Right ventricle myocardium inferior (tissue), 1 donor: Measurements from ENCODE around the gene POU1F1. TPM values are rescaled to one million over a fixed set of nuclear protein-coding genes. Genes with fewer than 3 reads are reported as not detected.
"Not testable (repeated sequence)": the region's sequence is repeated elsewhere in the genome, so short reads cannot be mapped to it uniquely, and the experiment has no call there.

Experiments used
- ATAC-seq: fragments of 200-7000 bp; cut with Tn5 transposase; one replicate; pipeline ENCODE4 v1.9.1; 2020; ENCODE audit warnings: mild to moderate bottlenecking, moderate library complexity
- DNase-seq: peaks from one replicate; pipeline ENCODE4 v3.0.0; 2021; ENCODE audit errors: missing footprints
- intact Hi-C: fragments of 100-400 bp; cut with DNase I; formaldehyde crosslinking; loops from one replicate; pipeline ENCODE4 v1.11.0; 2022
- total RNA-seq: library from RNA; stranded (reverse); fragmentation: NEBNext Ultra II Directional; extraction: Animal tissue kit (Norgen Biotek cat#: 25700); gene quantifications from one replicate; pipeline ENCODE4 v1.2.1, GENCODE V29; 2021
- donor health status: DM: no; HTN: yes; CAD: no; lungs with severe emphysema.

The POU1F1 gene
- total RNA-seq, 1 donor from 2014 or later, result not detected

GRCh38 chr3:87267953-87268645 is 8.3 kb downstream of the POU1F1 start:
- ATAC-seq, result no peak
- DNase-seq, result no peak
- intact Hi-C loops, result no loop called here

- ATAC-seq (no peak), DNase-seq (no peak)
- intact Hi-C loops, result no loop called here
Observed at GRCh38 chr3:87261925-87262324, 14.5 kb downstream of the POU1F1 start.

GRCh38 chr3:87260270-87260669 is 16.1 kb downstream of the POU1F1 start:
- ATAC-seq, result no peak
- no peak for DNase-seq
- intact Hi-C loops, result no loop called here

- intact Hi-C loops, result no loop called here
- DNase-seq (no peak), ATAC-seq (no peak)
Observed at GRCh38 chr3:87250009-87250408, 26.4 kb downstream of the POU1F1 start.

GRCh38 chr3:87248831-87249230 is 27.6 kb downstream of the POU1F1 start:
- intact Hi-C loops, result no loop called here
- ATAC-seq, result no peak
- no peak for DNase-seq

GRCh38 chr3:87248231-87248630 is 28.2 kb downstream of the POU1F1 start:
- intact Hi-C loops, ATAC-seq: not testable (repeated sequence)

GRCh38 chr3:87247430-87247773 is 29.0 kb downstream of the POU1F1 start:
- ATAC-seq (no peak), DNase-seq (no peak)
- intact Hi-C loops, result no loop called here

More at GRCh38 chr3:87248231-87248630, 28.2 kb downstream of the POU1F1 start:
- DNase-seq, result not testable (repeated sequence)

GRCh38 chr3:87246662-87247429 is 29.5 kb downstream of the POU1F1 start:
- ATAC-seq, result no peak
- intact Hi-C loops, result no loop called here
- no peak for DNase-seq

GRCh38 chr3:87236093-87236492 is 40.3 kb downstream of the POU1F1 start:
- ATAC-seq (no peak), DNase-seq (no peak)
- intact Hi-C loops, result no loop called here

- no peak for ATAC-seq
- no peak for DNase-seq
- intact Hi-C loops, result no loop called here
Observed at GRCh38 chr3:87233805-87234204, 42.6 kb downstream of the POU1F1 start.

- no peak for DNase-seq
- intact Hi-C loops, result no loop called here
- ATAC-seq, result no peak
Observed at GRCh38 chr3:87229113-87229512, 47.3 kb downstream of the POU1F1 start.

GRCh38 chr3:87228316-87228715 is 48.1 kb downstream of the POU1F1 start:
- no peak for ATAC-seq
- intact Hi-C loops, result no loop called here

GRCh38 chr3:87227835-87228144 is 48.6 kb downstream of the POU1F1 start:
- intact Hi-C loops, result no loop called here
- ATAC-seq, result no peak
- DNase-seq, result no peak

More at GRCh38 chr3:87228316-87228715, 48.1 kb downstream of the POU1F1 start:
- no peak for DNase-seq

GRCh38 chr3:87227104-87227834 is 49.1 kb downstream of the POU1F1 start, which contains the start of gene CHMP2B:
Gene CHMP2B (plus strand): TSS chr3:87227309. CDS start chr3:87227523, 214 bp downstream.
- peak; percentile 97 for DNase-seq
- ATAC-seq, result peak; percentile 99
- intact Hi-C loops, result no loop called here

- DNase-seq, result no peak
- no peak for ATAC-seq
- intact Hi-C loops, result no loop called here
Observed at GRCh38 chr3:87225659-87226058, 50.7 kb downstream of the POU1F1 start.

GRCh38 chr3:87219611-87220010 is 56.8 kb downstream of the POU1F1 start:
- intact Hi-C loops, result no loop called here
- ATAC-seq (no peak), DNase-seq (no peak)

GRCh38 chr3:87218560-87218959 is 57.8 kb downstream of the POU1F1 start:
- intact Hi-C loops, result no loop called here
- DNase-seq, result no peak
- ATAC-seq, result no peak
